DOHH2 (cell line): ENCODE measurements around the gene TMEM191C.
"Not testable (repeated sequence)": the region's sequence is repeated elsewhere in the genome, so short reads cannot be mapped to it uniquely, and the experiment has no call there.

Experiments used
- CTCF ChIP-seq: fragments of 200-600 bp; sonication (generic); IDR thresholded peaks from one replicate; pipeline ENCODE4 v1.5.1; 2014; ENCODE audit warnings: antibody characterized with exemption, mild to moderate bottlenecking, low read depth, low read length; ENCODE audit not compliant: poor library complexity, severe bottlenecking
- EZH2phosphoT487 ChIP-seq: fragments of 200-600 bp; sonication (generic); IDR thresholded peaks from 2 replicates; pipeline ENCODE4 v1.6.1; 2017; ENCODE audit warnings: borderline replicate concordance, mild to moderate bottlenecking, antibody characterized with exemption, low read length, moderate library complexity, mixed read lengths

- TF ChIP-seq EZH2phosphoT487, CTCF: not testable (repeated sequence)
Observed at GRCh38 chr22:21417853-21418252, 49.3 kb upstream of the TMEM191C start.
